ENCODE measurements around the gene NUDT14.

NUDT14 gene

GRCh38 chr14:105178069-105178867 lies 2.8 kb downstream of the NUDT14 start:
- H3K9ac ChIP-seq (ENCODE audit: low read depth, low read length, poor library complexity, severe bottlenecking), result peak overlapping the region; percentile 24
- H3F3A ChIP-seq (ENCODE audit: low read depth), result no peaks in the 10 kb centered on the region
- H3K36me3 ChIP-seq (ENCODE audit: insufficient read depth, low read length), result no peaks in the 10 kb centered on the region
- no peak overlapping the region for H3K4me3 ChIP-seq (ENCODE audit: low read length, poor library complexity, severe bottlenecking)
- H3K27me3 ChIP-seq (ENCODE audit: insufficient read depth, low read length, poor library complexity, severe bottlenecking), result no peaks in the 10 kb centered on the region
- peaks cover 60% of the 10 kb centered on the region for H3K4me1 ChIP-seq (ENCODE audit: insufficient read depth, low read length, poor library complexity, severe bottlenecking)
- H3K4me2 ChIP-seq (ENCODE audit: low read depth, low read length, poor library complexity, severe bottlenecking), result peak overlapping the region; percentile 89
- H3K9me2 ChIP-seq (replicated peaks; ENCODE audit: low read depth, low read length), result no peaks in the 10 kb centered on the region
- no peak overlapping the region for H2AFZ ChIP-seq (ENCODE audit: low read length)
- no peaks in the 10 kb centered on the region for H3K9me3 ChIP-seq (ENCODE audit: insufficient read depth, low read depth, low read length)
- peaks cover 5% of the 10 kb centered on the region for H4K20me1 ChIP-seq (ENCODE audit: insufficient read depth, low read length, poor library complexity, severe bottlenecking)
- TF ChIP-seq EZH2phosphoT487 (IDR thresholded peaks at IDR 0.05; ENCODE audit: borderline replicate concordance), result no peak
- TF ChIP-seq CTCF (conservative IDR thresholded peaks at IDR 0.05; ENCODE audit: low read length), result peak; percentile 42
- peaks cover 31% of the 10 kb centered on the region; the same call in 1 of the 2 replicates for H3K79me2 ChIP-seq (ENCODE audit: insufficient read depth, low read length)

- TF ChIP-seq CTCF (conservative IDR thresholded peaks at IDR 0.05; ENCODE audit: low read length), result no peak
- TF ChIP-seq EZH2phosphoT487 (IDR thresholded peaks at IDR 0.05; ENCODE audit: borderline replicate concordance), result no peak
- Histone ChIP-seq H3F3A (ENCODE audit: low read depth) (no peaks in the 10 kb centered on the region), H4K20me1 (ENCODE audit: insufficient read depth, low read length, poor library complexity, severe bottlenecking) (peaks cover 5% of the 10 kb centered on the region), H3K9me3 (ENCODE audit: insufficient read depth, low read depth, low read length) (no peaks in the 10 kb centered on the region), H3K9me2 (replicated peaks; ENCODE audit: low read depth, low read length) (no peaks in the 10 kb centered on the region), H3K9ac (ENCODE audit: low read depth, low read length, poor library complexity, severe bottlenecking) (peak overlapping the region; percentile 79), H3K4me2 (ENCODE audit: low read depth, low read length, poor library complexity, severe bottlenecking) (peak overlapping the region; percentile 89), H2AFZ (ENCODE audit: low read length) (no peak overlapping the region), H3K27me3 (ENCODE audit: insufficient read depth, low read length, poor library complexity, severe bottlenecking) (no peaks in the 10 kb centered on the region), H3K4me3 (ENCODE audit: low read length, poor library complexity, severe bottlenecking) (no peak overlapping the region), H3K4me1 (ENCODE audit: insufficient read depth, low read length, poor library complexity, severe bottlenecking) (peaks cover 62% of the 10 kb centered on the region), H3K79me2 (ENCODE audit: insufficient read depth, low read length) (peaks cover 31% of the 10 kb centered on the region; the same call in 1 of the 2 replicates), H3K36me3 (ENCODE audit: insufficient read depth, low read length) (no peaks in the 10 kb centered on the region)
These were observed 4.0 kb downstream of the NUDT14 start for GRCh38 chr14:105177082-105177481.

- no peaks in the 10 kb centered on the region for H3K9me3 ChIP-seq (ENCODE audit: insufficient read depth, low read depth, low read length)
- H3K79me2 ChIP-seq (ENCODE audit: insufficient read depth, low read length), result peaks cover 31% of the 10 kb centered on the region; the same call in 1 of the 2 replicates
- no peak overlapping the region for H2AFZ ChIP-seq (ENCODE audit: low read length)
- H3K27me3 ChIP-seq (ENCODE audit: insufficient read depth, low read length, poor library complexity, severe bottlenecking), result no peaks in the 10 kb centered on the region
- peak overlapping the region; percentile 79 for H3K9ac ChIP-seq (ENCODE audit: low read depth, low read length, poor library complexity, severe bottlenecking)
- H3K4me2 ChIP-seq (ENCODE audit: low read depth, low read length, poor library complexity, severe bottlenecking), result peak overlapping the region; percentile 89
- H3F3A ChIP-seq (ENCODE audit: low read depth), result no peaks in the 10 kb centered on the region
- no peaks in the 10 kb centered on the region for H3K36me3 ChIP-seq (ENCODE audit: insufficient read depth, low read length)
- TF ChIP-seq CTCF (conservative IDR thresholded peaks at IDR 0.05; ENCODE audit: low read length), result no peak
- TF ChIP-seq EZH2phosphoT487 (IDR thresholded peaks at IDR 0.05; ENCODE audit: borderline replicate concordance), result no peak
- H3K4me1 ChIP-seq (ENCODE audit: insufficient read depth, low read length, poor library complexity, severe bottlenecking), result peaks cover 57% of the 10 kb centered on the region
- peaks cover 5% of the 10 kb centered on the region for H4K20me1 ChIP-seq (ENCODE audit: insufficient read depth, low read length, poor library complexity, severe bottlenecking)
- no peaks in the 10 kb centered on the region for H3K9me2 ChIP-seq (replicated peaks; ENCODE audit: low read depth, low read length)
- H3K4me3 ChIP-seq (ENCODE audit: low read length, poor library complexity, severe bottlenecking), result peak overlapping the region; percentile 54
These were observed 4.6 kb downstream of the NUDT14 start for GRCh38 chr14:105176513-105176912.
